GM12873 (cell line): ENCODE measurements around the gene NEGR1.

Experiments
- CTCF ChIP-seq: IDR thresholded peaks from 2 replicates; pipeline ENCODE4 v1.5.1; 2012; ENCODE audit warnings: low read depth, mild to moderate bottlenecking, moderate library complexity, low read length, control low read depth; ENCODE audit not compliant: insufficient read depth; ENCODE audit errors: missing control alignments

Gene NEGR1

GRCh38 chr1:72064196-72065075 is 217.9 kb downstream of the NEGR1 start:
- TF ChIP-seq CTCF = no peak

- TF ChIP-seq CTCF = no peak
These were observed 218.8 kb downstream of the NEGR1 start for GRCh38 chr1:72063364-72064044.

GRCh38 chr1:72062584-72062983 is 219.8 kb downstream of the NEGR1 start:
- no peak for TF ChIP-seq CTCF

- TF ChIP-seq CTCF = no peak
These were observed 221.7 kb downstream of the NEGR1 start for GRCh38 chr1:72060466-72061245.

- TF ChIP-seq CTCF = no peak
These were observed 225.8 kb downstream of the NEGR1 start for GRCh38 chr1:72056516-72056915.

- TF ChIP-seq CTCF = no peak
These were observed 230.8 kb downstream of the NEGR1 start for GRCh38 chr1:72051538-72051937.

- no peak for TF ChIP-seq CTCF
These were observed 231.8 kb downstream of the NEGR1 start for GRCh38 chr1:72050551-72050950.
